Testis (tissue), 3 donors: ENCODE data around the gene MGAT3. TPM values are rescaled to one million over a fixed set of nuclear protein-coding genes. Genes with fewer than 3 reads are reported as not detected.

ENCODE experiments used
- DNase-seq: peaks from one replicate; pipeline ENCODE4 v3.0.0-alpha.2; 2019
- H3K27ac ChIP-seq, 2 donors: fragments of 200-600 bp; sonication (generic); one replicate each; pipeline ENCODE4 v1.5.1; 2019
- H3K27me3 ChIP-seq: fragments of 200-600 bp; sonication (generic); one replicate; pipeline ENCODE4 v1.5.1; 2019
- H3K36me3 ChIP-seq: fragments of 200-600 bp; sonication (generic); one replicate; pipeline ENCODE4 v1.5.1; 2017; ENCODE audit warnings: low read depth; ENCODE audit errors: missing control alignments
- H3K4me1 ChIP-seq: fragments of 200-600 bp; sonication (generic); one replicate; pipeline ENCODE4 v1.5.1; 2019
- H3K4me3 ChIP-seq, 2 donors: fragments of 200-600 bp; sonication (generic); one replicate each; pipeline ENCODE4 v1.5.1; 2017 to 2019
- H3K9me3 ChIP-seq: fragments of 200-600 bp; sonication (generic); one replicate; pipeline ENCODE4 v1.5.1; 2017
- POLR2A ChIP-seq: fragments of 450-650 bp; IDR thresholded peaks from one replicate; pipeline ENCODE4 v1.6.1; 2017; ENCODE audit warnings: antibody characterized with exemption, mild to moderate bottlenecking, moderate library complexity
- WGBS, 2 donors: methylation state at CpG; one replicate each; pipeline ENCODE4 v1.1.5; 2018; 5-methylcytosine and 5-hydroxymethylcytosine counted together
- intact Hi-C: fragments of 100-400 bp; cut with DNase I; formaldehyde crosslinking; loops from one replicate; pipeline ENCODE4 v1.15.1; 2023; ENCODE audit warnings: low total_unique reads
- polyA plus RNA-seq: library from polyadenylated mRNA; stranded (reverse); fragments of 350-450 nt; fragmentation: Illumina TruSeq; extraction: RNeasy Lipid Tissue Mini Kit (QIAGEN cat#74804); gene quantifications from one replicate; pipeline ENCODE4 v1.2.3, GENCODE V29; 2014; ENCODE audit warnings: low read depth, low replicate concordance; ENCODE audit not compliant: insufficient read depth
- total RNA-seq, 2 donors: library from RNA; depleted of rRNA; stranded (reverse); fragments of >200 nt; gene quantifications; one replicate each; pipeline ENCODE4 v1.2.3, GENCODE V29; 2016
- TF ChIP-seq, protein P1 (sequence below), 3 experiments: fragments of 450-650 bp in 2 of 3; fragments of 200-600 bp in 1 of 3; sonication (generic) in 1 of 3; IDR thresholded peaks; one replicate each; pipeline ENCODE4 v1.5.1; 2016 to 2019; ENCODE audit warnings: antibody characterized with exemption in 3 of 3, mild to moderate bottlenecking in 2 of 3, moderate library complexity in 1 of 3

The MGAT3 gene
- total and polyA plus RNA-seq, 3 donors from 2014 or later = 4.6 to 9.7 (median 6.4) TPM

DNA sequence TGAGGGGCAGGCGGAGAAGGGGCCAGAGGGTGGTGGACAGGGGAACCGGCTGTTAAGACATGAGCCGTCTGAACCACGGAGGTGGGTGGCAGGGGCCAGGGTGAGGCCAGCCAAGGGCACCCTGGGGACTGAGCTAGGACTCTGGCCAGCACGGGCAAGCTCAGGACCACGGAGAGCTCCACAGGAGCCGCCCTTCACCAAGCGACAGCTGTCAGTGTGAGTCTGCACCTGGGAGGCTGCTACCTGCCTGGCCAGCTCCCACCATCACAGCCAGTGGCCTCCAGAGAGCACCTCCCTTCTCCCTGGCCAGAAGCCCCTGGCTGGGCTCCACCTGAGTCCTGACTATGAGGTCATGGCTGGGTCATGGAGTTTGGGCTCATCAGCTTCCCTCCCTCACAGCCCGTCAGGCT, 21.6 kb downstream of the MGAT3 start:
- peaks cover 26% of the 10 kb centered on the region for H3K4me1 ChIP-seq
- peak; percentile 58 for DNase-seq
- WGBS, 2 donors = 54 to 100% methylated on average over 1 to 9 of the region's 9 CpGs
- H3K9me3 ChIP-seq = no peaks in the 10 kb centered on the region
- no peaks in the 10 kb centered on the region for H3K27me3 ChIP-seq
- no peak overlapping the region for H3K27ac ChIP-seq
- H3K36me3 ChIP-seq = no peaks in the 10 kb centered on the region
- no peak overlapping the region for H3K4me3 ChIP-seq
- TF ChIP-seq, protein P1, sequence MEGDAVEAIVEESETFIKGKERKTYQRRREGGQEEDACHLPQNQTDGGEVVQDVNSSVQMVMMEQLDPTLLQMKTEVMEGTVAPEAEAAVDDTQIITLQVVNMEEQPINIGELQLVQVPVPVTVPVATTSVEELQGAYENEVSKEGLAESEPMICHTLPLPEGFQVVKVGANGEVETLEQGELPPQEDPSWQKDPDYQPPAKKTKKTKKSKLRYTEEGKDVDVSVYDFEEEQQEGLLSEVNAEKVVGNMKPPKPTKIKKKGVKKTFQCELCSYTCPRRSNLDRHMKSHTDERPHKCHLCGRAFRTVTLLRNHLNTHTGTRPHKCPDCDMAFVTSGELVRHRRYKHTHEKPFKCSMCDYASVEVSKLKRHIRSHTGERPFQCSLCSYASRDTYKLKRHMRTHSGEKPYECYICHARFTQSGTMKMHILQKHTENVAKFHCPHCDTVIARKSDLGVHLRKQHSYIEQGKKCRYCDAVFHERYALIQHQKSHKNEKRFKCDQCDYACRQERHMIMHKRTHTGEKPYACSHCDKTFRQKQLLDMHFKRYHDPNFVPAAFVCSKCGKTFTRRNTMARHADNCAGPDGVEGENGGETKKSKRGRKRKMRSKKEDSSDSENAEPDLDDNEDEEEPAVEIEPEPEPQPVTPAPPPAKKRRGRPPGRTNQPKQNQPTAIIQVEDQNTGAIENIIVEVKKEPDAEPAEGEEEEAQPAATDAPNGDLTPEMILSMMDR (IDR thresholded peaks at IDR 0.05) = no peak
- TF ChIP-seq POLR2A = no peak
- intact Hi-C loops = no loop called here

DNA sequence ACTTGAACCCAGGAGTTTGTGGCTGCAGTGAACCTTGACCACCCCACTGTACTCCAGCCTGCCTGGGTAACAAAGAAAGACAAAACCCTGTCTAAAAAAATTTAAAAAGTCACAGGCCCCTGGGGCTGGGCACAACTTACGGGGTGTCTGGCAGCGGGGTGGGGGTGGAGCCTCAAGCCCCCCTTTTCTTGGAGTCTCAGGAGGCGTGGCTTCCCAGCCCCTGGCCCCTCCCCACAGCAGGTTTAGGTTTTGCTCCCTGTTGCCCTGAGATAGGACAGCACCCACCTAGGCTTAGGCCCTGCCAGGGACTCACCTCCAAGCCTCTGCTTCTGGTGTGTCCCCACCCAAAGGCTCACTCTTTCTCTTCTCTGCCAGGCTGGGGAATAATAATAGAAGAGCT, 22.4 kb downstream of the MGAT3 start:
- intact Hi-C loops = no loop called here
- no peak overlapping the region for H3K4me3 ChIP-seq
- no peak overlapping the region for H3K27ac ChIP-seq
- no peaks in the 10 kb centered on the region for H3K36me3 ChIP-seq
- WGBS, 2 donors = 74 to 96% methylated on average over 3 of the region's 3 CpGs
- H3K27me3 ChIP-seq = no peaks in the 10 kb centered on the region
- TF ChIP-seq, protein P1 (IDR thresholded peaks at IDR 0.05) = no peak
- TF ChIP-seq POLR2A = no peak
- no peaks in the 10 kb centered on the region for H3K9me3 ChIP-seq
- DNase-seq = no peak
- peaks cover 19% of the 10 kb centered on the region for H3K4me1 ChIP-seq

DNA sequence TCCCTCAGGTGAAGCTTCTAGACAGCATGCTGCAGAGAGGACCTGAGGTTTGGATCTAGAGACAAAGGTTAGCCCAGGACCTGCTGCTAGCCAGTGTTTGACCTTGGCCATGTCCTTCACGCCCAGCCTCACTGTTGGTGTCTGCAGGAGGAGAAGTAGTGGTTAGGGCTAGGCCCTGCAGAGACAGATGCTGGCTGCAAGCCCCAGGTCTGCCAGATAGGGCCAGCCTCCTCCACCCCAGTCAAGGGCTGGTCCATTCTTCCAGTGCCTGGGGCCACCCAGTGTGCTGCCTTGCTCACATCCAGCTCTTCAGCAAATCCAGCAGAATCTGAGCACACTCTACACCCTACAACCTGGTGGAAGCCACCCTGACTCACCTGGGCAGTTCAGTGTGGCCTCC, 23.7 kb downstream of the MGAT3 start:
- H3K9me3 ChIP-seq = no peaks in the 10 kb centered on the region
- H3K27ac ChIP-seq = no peak overlapping the region
- no peak overlapping the region for H3K4me3 ChIP-seq
- no peak for DNase-seq
- H3K36me3 ChIP-seq = no peaks in the 10 kb centered on the region
- intact Hi-C loops = no loop called here
- no peaks in the 10 kb centered on the region for H3K27me3 ChIP-seq
- peaks cover 6% of the 10 kb centered on the region for H3K4me1 ChIP-seq
- no peak for TF ChIP-seq POLR2A
- TF ChIP-seq, protein P1 (IDR thresholded peaks at IDR 0.05) = no peak
- WGBS, 2 donors = 63% methylated on average over 1 of the region's 1 CpG; no CpG with 5 or more reads in 1 of the 2 donors

DNA sequence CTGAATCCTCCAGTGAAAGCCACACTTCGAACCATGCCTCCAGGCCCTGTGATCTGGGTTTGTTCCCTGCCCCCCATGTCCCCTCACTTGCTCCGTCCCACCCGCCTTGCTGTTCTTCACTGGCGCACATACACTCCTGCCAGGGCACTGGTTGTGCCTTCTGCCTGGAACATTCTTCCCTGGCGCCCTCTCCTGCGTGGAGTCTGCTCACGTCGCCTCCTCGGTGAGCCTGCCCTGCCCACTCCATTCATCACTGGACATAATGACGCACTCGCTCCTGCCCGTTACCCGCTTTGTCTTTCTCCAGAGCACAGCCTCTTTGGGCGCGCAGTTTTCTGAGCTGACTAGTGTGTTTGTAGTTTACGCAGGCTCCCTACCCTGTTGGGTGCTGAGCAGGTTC, 24.2 kb downstream of the MGAT3 start:
- DNase-seq = no peak
- no peak for TF ChIP-seq POLR2A
- TF ChIP-seq, protein P1 (IDR thresholded peaks at IDR 0.05) = no peak
- no peaks in the 10 kb centered on the region for H3K36me3 ChIP-seq
- H3K9me3 ChIP-seq = no peaks in the 10 kb centered on the region
- H3K4me1 ChIP-seq = peaks cover 1% of the 10 kb centered on the region
- 93 to 94% methylated on average over 16 of the region's 16 CpGs for WGBS, 2 donors
- intact Hi-C loops = no loop called here
- no peaks in the 10 kb centered on the region for H3K27me3 ChIP-seq
- no peak overlapping the region for H3K27ac ChIP-seq
- H3K4me3 ChIP-seq = no peak overlapping the region

DNA sequence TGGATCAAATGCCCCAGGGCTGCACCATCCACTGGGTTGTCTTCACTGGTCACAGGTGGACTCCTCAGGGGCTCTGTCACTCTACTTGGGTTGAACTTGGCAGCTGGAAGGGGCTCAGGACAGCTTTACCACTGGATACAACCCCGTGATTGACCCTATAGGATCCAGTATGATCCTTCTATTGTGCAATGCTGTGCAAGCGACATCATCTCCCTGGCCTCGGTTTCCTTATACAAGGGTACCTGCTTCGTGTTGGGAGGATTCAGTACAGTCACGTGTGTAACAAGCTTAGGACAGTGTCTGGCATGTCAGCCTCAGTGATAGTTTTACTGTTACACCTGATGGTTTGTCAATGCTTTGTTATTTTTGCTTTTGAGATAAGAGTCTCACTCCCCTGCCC, 24.8 kb downstream of the MGAT3 start:
- 80 to 85% methylated on average over 5 of the region's 5 CpGs for WGBS, 2 donors
- Histone ChIP-seq H3K9me3 (no peaks in the 10 kb centered on the region), H3K4me3 (no peak overlapping the region), H3K4me1 (peaks cover 2% of the 10 kb centered on the region), H3K27ac (no peak overlapping the region), H3K36me3 (no peaks in the 10 kb centered on the region), H3K27me3 (no peaks in the 10 kb centered on the region)
- intact Hi-C loops = no loop called here
- no peak for DNase-seq
- no peak for TF ChIP-seq POLR2A
- TF ChIP-seq, protein P1 (IDR thresholded peaks at IDR 0.05) = no peak
